K562 treated with DMSO at 1 percent for 24 hours (cell line): ENCODE results near the gene PIERCE2. TPM values are rescaled to one million over a fixed set of nuclear protein-coding genes. Genes with fewer than 3 reads are reported as not detected.

Experiments used
- total RNA-seq: library from RNA; unstranded; fragments of 300-600 nt; gene quantifications from 2 replicates; pipeline ENCODE4 v1.2.3, GENCODE V29; 2022; ENCODE audit warnings: low read depth; ENCODE audit not compliant: insufficient read depth

The PIERCE2 gene, protein sequence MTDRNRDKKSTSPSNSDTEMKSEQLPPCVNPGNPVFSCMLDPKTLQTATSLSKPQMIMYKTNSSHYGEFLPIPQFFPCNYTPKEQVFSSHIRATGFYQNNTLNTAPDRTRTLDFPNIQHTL
- 3.5 and 5.3 TPM in 2 replicates for total RNA-seq

DNA sequence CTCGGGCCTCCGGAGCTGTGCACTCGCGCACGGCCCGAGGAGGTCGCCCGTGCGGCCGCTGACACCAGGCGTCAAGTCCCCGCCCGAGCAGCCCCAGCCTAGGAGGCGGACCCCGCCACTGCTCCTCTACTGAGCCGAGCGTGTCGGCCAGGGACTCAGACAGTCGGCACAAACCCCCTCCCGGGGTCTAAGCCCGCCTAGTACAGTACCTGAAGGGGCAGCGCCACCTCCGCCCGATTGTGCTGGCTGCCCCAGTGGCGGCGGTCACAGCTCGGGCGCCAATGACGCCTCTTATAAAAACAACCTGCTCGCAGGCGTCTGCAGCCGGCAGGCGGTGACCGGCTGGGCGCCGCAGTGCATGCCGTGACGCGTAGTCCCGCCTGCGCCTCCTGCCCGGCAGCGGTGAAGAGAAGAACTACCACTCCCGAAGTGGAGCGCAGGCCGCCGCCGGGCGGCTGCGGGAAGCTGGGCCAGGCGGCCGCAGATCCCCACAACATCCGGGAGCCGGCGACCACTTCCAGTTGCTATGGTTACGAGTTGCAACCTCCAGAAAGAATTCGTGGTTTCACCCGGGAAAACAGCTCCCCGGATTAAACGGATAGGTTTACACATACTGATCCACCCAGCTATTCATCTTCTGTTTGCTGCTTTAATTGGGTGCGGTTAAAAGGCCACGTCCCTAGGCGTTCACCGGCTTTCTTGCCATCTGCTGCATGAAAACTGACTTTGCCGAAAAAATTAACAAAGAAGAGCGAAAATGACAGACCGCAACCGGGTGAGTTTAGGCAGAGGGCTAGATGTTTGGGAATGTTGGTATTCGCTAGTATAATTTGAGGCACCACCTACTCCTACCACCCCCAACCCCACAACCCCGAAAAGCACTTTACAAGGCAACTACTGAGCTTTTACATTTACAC lies at the start of gene PIERCE2, which contains the start of gene CCPG1:
TSS of gene PIERCE2 (plus strand) at position 484 of the 917 bp plus-strand sequence. CDS start at position 758, 274 bp downstream.
TSS of gene CCPG1 (minus strand) at position 348 of the 917 bp plus-strand sequence. CDS start 18,935 bp downstream, outside the sequence.

Other genes with a start within 250 kb of the PIERCE2 start
- 78.5 and 82.8 TPM in 2 replicates for gene RSL24D1, start 211.6 kb upstream of the PIERCE2 start, total RNA-seq
- 38.3 and 39.7 TPM in 2 replicates for gene RAB27A, start 118.7 kb upstream of the PIERCE2 start, total RNA-seq
- 23.7 and 24.5 TPM in 2 replicates for gene PIGBOS1, start 89.4 kb upstream of the PIERCE2 start, total RNA-seq
- 4.6 and 4.7 TPM in 2 replicates for gene PIGB, start 89.3 kb upstream of the PIERCE2 start, total RNA-seq
- gene CCPG1, start 136 bp upstream of the PIERCE2 start, total RNA-seq = 57.2 and 67.2 TPM in 2 replicates
- gene DNAAF4, start 99.7 kb downstream of the PIERCE2 start, total RNA-seq = not detected in 2 replicates
- gene PYGO1, start 179.8 kb downstream of the PIERCE2 start, total RNA-seq = not detected in 2 replicates